HG02623 (cell line): ENCODE results near the gene LOXL3.

ENCODE experiments used
- ATAC-seq: cut with Tn5 transposase; IDR thresholded peaks from one replicate; pipeline ENCODE4 v1.9.1; 2021; ENCODE audit warnings: moderate library complexity; ENCODE audit not compliant: unreplicated experiment

The LOXL3 gene

GRCh38 chr2:74553892-74554819, at the start of gene LOXL3, which contains the start of gene DOK1:
TSS of gene LOXL3 (minus strand) at chr2:74553942. CDS start at chr2:74552634, 1,308 bp downstream.
TSS of gene DOK1 (plus strand) at chr2:74554720. CDS start at chr2:74554755, 35 bp downstream.
- ATAC-seq = peak; percentile 45

GRCh38 chr2:74602586-74603281, 49.0 kb upstream of the LOXL3 start:
- no peak for ATAC-seq

GRCh38 chr2:74599676-74600075, 45.9 kb upstream of the LOXL3 start:
- ATAC-seq = no peak

GRCh38 chr2:74597410-74597809, 43.7 kb upstream of the LOXL3 start:
- ATAC-seq = no peak

DNA sequence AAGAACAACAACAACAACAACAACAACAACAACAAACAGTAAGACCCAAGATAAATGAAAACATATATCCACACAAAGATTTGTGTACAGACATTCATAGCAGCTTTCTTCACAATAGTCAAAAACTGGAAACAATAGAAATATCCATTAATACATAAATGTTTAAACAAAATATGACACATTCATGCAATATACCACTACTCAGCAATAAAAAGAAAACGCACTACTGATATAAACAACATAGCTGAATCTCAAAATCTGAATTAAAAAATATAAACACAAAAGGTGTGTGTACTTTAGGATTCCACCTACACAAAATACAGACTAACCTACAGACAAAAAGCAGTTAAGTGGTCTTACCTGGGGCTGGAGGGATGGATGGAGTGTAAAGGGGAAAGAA, 42.8 kb upstream of the LOXL3 start:
- no peak for ATAC-seq

GRCh38 chr2:74593826-74594772, 40.4 kb upstream of the LOXL3 start:
- no peak for ATAC-seq

DNA sequence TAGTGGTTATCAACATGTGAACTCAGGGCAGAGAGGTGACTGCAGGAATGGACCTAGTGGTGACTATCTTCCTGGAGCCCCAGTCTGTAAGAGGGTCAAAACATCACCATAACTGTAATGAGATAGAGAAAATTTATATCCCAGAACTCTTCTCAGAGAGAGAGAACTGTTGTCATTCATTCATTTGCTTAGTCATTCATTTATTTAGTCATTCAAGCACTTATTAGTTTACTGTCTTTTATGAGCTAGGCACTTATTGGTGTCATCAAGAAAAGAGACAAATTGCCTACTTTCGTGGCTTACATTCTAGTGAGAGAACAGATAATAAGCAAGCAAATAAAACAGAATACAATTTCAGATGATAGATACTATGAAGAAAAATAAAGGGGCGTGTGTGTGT, 34.9 kb upstream of the LOXL3 start:
- ATAC-seq = no peak

- ATAC-seq = peak; percentile 51
Observed at GRCh38 chr2:74587664-74588277, 34.0 kb upstream of the LOXL3 start.

DNA sequence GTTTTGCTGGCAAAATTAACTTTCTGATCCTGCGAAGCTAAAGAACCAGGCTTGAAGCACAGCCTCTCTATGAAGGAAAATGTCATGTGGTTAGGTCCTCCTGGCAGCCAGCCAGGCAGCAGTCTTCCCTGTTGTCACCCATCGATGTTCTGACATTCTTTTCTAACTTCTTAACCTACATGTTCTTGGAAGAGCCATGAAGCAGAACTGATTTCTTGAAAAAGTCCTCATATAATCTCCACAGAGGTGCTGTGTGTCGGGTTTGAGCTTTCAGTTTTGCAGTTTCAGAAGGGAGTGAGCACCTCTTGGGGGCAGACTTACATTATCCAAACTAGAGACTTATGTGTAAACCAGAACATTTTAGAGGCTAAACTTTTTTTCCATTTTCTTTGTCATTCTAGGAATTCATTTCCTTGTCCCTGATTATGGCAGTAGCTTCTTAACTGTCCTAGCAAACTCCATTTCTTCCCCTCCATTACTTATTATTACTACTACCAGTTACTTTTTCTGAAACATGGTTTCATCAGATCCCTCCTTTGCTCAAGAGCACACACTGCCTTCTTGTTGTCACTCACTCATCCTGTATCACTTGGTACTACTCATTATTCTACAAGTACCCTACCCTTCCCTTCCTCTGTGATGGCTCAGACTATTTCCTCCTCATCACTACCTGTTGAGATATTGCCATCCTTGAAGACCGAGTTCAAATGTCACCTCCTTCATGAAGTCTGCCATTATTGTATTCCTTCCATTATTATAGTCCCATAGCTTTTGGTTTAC, 31.9 kb upstream of the LOXL3 start:
- ATAC-seq = no peak

DNA sequence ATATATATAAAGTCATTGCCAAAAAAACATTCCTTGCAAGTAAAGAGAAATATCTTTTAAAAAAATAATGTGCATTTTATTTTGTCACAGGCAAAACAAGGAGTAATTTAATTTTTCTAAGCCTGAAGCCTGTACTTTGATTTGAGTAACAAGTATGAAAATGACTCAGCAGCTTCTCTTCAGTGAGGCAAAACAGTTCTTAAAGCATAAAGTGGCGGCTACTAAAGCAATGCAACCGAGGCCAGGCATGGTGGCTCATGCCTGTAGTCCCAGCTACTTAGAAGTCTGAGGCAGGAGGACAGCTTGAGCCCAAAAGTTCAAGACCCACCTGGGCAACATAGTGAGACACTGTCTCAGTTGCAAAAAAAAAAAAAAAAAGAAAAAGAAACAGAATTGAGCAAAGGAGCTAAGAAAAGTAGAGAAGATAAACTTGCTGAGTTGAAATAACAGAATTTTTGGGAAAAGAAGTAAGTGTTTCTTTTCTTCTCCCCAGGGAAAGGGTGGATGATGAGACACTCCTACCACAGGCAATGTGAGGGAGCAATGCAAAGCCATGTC, 30.4 kb upstream of the LOXL3 start:
- ATAC-seq = no peak

DNA sequence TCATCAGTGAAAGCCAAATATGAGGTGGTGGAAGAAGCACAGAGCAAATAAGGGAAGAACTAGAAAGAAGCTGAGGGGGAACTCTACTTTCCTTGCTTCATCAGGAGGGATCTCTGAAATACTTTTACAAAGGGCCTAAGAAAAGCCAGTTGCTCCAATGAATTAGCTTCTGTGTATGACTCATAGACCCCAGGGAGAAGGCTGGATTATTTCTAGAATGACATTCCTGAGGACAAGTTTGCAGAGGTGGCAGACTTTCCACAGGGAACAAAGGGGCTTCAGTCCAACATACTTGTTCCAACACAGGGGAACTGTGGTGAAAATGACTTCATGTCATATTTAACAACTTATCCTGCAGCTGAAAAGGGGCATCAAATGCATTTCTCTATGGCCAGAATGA, 29.8 kb upstream of the LOXL3 start:
- ATAC-seq = no peak

DNA sequence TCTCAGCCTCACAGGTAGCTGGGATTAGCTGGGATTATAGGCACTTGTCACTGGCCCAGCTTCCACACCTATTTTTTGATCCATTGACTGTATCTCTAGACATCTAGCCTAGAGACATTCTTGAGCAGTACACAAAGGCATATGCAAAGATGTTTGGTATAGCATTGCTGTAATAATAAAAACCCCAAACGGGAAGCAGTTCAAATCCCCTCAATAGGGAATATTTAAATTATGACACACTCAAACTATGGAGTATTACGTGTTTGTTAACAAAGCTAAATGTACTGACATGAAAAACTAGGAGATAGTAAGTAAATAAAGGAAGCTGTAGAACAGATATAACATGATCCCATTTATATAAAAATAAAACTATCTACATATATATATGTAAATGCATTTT, 28.4 kb upstream of the LOXL3 start:
- no peak for ATAC-seq

- no peak for ATAC-seq
Observed at GRCh38 chr2:74581463-74581862, 27.7 kb upstream of the LOXL3 start.

DNA sequence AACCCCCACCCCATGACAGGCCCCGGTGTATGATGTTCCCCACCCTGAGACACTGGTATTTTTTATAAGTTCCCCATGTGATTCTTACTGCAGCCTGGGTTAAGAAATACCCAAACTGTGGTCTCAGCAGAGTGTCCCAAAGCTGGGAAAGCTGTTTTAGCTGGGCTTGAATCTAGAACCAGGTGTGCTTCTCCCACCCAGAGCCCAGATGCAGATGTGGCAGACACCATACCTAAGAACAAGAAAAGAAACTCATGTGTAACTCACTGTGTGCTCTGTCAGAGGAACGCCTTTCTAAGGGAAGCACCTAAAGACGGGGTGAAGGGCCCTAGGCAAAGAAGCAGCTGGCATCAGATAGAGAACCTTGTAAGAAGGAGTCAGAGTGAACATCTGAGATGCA, 24.7 kb upstream of the LOXL3 start:
- ATAC-seq = peak; percentile 42

DNA sequence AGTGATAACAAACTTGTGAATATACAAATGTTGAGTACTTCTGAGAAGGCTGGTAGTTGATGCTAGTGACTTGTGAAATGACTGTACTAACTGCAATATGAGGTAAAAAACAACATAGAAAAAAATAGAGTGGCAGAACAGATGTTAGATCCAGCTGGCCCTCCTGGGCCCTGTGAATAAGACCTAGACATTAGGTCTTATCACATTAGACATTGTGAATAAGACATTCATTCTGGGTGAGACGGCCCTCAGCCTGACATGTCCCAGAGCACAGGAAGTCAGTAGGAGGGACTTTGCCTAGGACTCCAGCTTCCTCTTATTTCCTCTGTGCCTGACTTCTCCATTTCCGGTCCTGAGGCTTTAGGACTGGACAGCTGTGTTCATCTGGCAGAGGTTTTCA, 23.7 kb upstream of the LOXL3 start:
- no peak for ATAC-seq

DNA sequence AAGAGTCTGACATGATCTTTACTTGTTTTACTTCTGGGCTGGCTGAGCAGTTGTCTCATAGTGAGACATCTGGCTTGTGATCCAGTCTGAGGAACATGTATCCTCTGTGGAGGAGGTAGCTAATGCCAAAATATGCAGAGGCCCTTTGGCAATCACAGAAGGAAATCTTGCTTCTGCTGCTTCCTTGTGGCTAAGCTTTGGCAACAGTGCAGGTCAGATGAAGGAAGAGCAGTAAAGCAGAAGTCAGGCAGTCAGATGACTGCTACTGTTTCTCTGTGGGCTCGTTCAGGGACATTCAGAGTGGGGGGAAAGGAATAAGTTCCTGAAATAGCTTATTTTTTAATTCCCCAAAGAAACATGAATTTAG, 23.1 kb upstream of the LOXL3 start:
- ATAC-seq = no peak

- ATAC-seq = no peak
Observed at GRCh38 chr2:74576211-74576862, 22.6 kb upstream of the LOXL3 start.

DNA sequence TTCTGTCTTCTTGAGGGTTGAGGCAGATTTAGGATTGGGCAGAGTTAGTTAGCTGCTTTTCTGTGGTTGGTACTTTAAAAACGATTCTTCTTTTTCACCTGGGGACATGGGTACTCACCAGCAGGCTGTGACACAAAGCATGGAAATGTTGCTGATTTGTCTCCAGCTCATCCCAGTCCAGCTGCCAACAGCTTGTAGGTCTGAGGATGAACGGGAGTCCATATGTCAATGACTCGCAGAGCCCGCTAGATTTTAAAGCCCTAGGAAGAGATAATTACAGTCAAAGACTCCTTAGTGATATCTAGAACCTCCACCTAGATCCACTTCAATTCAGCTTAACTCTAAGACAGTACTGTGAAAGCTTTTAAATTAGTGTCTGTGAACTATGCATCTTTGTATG, 21.6 kb upstream of the LOXL3 start:
- no peak for ATAC-seq
